ENCODE results near the gene FLT1. TPM values are rescaled to one million over a fixed set of nuclear protein-coding genes. Genes with fewer than 3 reads are reported as not detected.

FLT1 gene
- total RNA-seq, 1 donor from 2014 or later = 0.81 TPM

DNA sequence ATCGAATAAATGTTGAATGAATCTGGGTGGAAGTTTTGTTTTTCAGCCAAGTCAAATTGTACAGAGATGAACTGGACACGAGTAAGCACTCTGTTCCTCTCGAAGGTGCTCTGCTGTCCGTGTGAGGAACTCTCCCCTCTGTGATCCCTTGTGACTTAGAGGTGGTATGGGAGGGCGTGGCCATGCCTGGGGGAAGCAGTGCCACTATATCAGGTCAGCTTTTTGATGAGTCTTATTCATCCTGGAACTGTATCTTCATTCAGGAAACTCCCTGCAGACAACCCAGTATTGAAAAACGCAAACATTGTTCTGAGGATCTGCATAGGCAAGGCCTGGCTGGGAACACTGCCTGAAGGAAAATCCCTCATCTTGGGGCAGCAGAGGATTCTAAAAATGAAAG, 45.7 kb upstream of the FLT1 start:
- no peak for DNase-seq (ENCODE audit: low spot score, unreplicated experiment)
- Mint-ChIP-seq H3K27me3 (peaks cover 23% of the 10 kb centered on the region), H3K9me3 (ENCODE audit: low read depth) (no peaks in the 10 kb centered on the region), H3K4me1 (ENCODE audit: low read depth) (peaks cover 3% of the 10 kb centered on the region), H3K36me3 (ENCODE audit: insufficient read depth) (no peaks in the 10 kb centered on the region), H3K4me3 (ENCODE audit: low read depth) (no peak overlapping the region), H3K27ac (no peak overlapping the region)
- TF ChIP-seq, protein P1, sequence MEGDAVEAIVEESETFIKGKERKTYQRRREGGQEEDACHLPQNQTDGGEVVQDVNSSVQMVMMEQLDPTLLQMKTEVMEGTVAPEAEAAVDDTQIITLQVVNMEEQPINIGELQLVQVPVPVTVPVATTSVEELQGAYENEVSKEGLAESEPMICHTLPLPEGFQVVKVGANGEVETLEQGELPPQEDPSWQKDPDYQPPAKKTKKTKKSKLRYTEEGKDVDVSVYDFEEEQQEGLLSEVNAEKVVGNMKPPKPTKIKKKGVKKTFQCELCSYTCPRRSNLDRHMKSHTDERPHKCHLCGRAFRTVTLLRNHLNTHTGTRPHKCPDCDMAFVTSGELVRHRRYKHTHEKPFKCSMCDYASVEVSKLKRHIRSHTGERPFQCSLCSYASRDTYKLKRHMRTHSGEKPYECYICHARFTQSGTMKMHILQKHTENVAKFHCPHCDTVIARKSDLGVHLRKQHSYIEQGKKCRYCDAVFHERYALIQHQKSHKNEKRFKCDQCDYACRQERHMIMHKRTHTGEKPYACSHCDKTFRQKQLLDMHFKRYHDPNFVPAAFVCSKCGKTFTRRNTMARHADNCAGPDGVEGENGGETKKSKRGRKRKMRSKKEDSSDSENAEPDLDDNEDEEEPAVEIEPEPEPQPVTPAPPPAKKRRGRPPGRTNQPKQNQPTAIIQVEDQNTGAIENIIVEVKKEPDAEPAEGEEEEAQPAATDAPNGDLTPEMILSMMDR (IDR thresholded peaks at IDR 0.05; ENCODE audit: unreplicated experiment) = no peak

- Mint-ChIP-seq H3K27ac (no peak overlapping the region), H3K4me3 (ENCODE audit: low read depth) (no peak overlapping the region), H3K36me3 (ENCODE audit: insufficient read depth) (no peaks in the 10 kb centered on the region), H3K4me1 (ENCODE audit: low read depth) (no peaks in the 10 kb centered on the region), H3K9me3 (ENCODE audit: low read depth) (no peaks in the 10 kb centered on the region), H3K27me3 (peaks cover 23% of the 10 kb centered on the region)
- DNase-seq (ENCODE audit: low spot score, unreplicated experiment) = no peak
- TF ChIP-seq, protein P1 (IDR thresholded peaks at IDR 0.05; ENCODE audit: unreplicated experiment) = no peak
Measured at GRCh38 chr13:28539625-28540286, 44.8 kb upstream of the FLT1 start.

GRCh38 chr13:28538932-28539331, 44.0 kb upstream of the FLT1 start:
- Mint-ChIP-seq H3K27ac (no peak overlapping the region), H3K4me1 (ENCODE audit: low read depth) (no peaks in the 10 kb centered on the region), H3K36me3 (ENCODE audit: insufficient read depth) (no peaks in the 10 kb centered on the region), H3K27me3 (peaks cover 27% of the 10 kb centered on the region), H3K4me3 (ENCODE audit: low read depth) (no peak overlapping the region), H3K9me3 (ENCODE audit: low read depth) (no peaks in the 10 kb centered on the region)
- no peak for DNase-seq (ENCODE audit: low spot score, unreplicated experiment)
- TF ChIP-seq, protein P1 (IDR thresholded peaks at IDR 0.05; ENCODE audit: unreplicated experiment) = no peak

GRCh38 chr13:28537171-28537570, 42.2 kb upstream of the FLT1 start:
- H3K27me3 Mint-ChIP-seq = peaks cover 31% of the 10 kb centered on the region
- no peaks in the 10 kb centered on the region for H3K4me1 Mint-ChIP-seq (ENCODE audit: low read depth)
- no peaks in the 10 kb centered on the region for H3K36me3 Mint-ChIP-seq (ENCODE audit: insufficient read depth)
- no peaks in the 10 kb centered on the region for H3K9me3 Mint-ChIP-seq (ENCODE audit: low read depth)
- H3K4me3 Mint-ChIP-seq (ENCODE audit: low read depth) = no peak overlapping the region
- DNase-seq (ENCODE audit: low spot score, unreplicated experiment) = no peak
- H3K27ac Mint-ChIP-seq = no peak overlapping the region
- TF ChIP-seq, protein P1 (IDR thresholded peaks at IDR 0.05; ENCODE audit: unreplicated experiment) = no peak

GRCh38 chr13:28536371-28536770, 41.4 kb upstream of the FLT1 start:
- H3K4me3 Mint-ChIP-seq (ENCODE audit: low read depth) = no peak overlapping the region
- no peaks in the 10 kb centered on the region for H3K4me1 Mint-ChIP-seq (ENCODE audit: low read depth)
- no peaks in the 10 kb centered on the region for H3K9me3 Mint-ChIP-seq (ENCODE audit: low read depth)
- H3K36me3 Mint-ChIP-seq (ENCODE audit: insufficient read depth) = no peaks in the 10 kb centered on the region
- peaks cover 29% of the 10 kb centered on the region for H3K27me3 Mint-ChIP-seq
- TF ChIP-seq, protein P1 (IDR thresholded peaks at IDR 0.05; ENCODE audit: unreplicated experiment) = no peak
- no peak for DNase-seq (ENCODE audit: low spot score, unreplicated experiment)
- no peak overlapping the region for H3K27ac Mint-ChIP-seq

Data from progenitor cell of endocrine pancreas (in vitro differentiated cells).